ENCODE measurements around the gene SPDYE5.

Gene SPDYE5

DNA sequence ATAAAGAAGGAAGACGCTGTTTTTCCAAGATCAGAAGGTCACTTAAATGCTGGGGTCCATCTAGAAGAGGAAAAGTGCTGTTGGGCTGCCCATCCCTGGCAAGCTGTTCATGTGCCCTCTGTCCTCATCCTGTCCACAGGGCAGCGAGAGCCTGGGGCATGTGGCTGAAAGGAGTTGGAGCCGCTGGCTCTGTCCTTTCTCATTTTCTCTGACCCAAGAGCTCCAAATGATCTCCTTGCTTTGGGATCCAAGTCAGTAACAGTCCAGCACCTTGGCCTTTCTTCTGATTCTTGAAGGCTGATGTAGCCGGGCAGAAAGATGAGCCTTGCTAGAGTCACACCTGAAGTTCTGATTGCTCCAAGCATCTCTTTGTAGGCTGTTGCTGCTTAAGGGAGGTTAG, 44.4 kb downstream of the SPDYE5 start:
- no peak for TF ChIP-seq FOXP2 (optimal IDR thresholded peaks at IDR 0.05; ENCODE audit: control extremely low read depth, extremely low read length, insufficient read depth)
- no peak for TF ChIP-seq POLR2AphosphoS5 (IDR thresholded peaks at IDR 0.05; ENCODE audit: borderline replicate concordance, low read depth, low read length)
- TF ChIP-seq EZH2 (IDR thresholded peaks at IDR 0.05): no peak
- Histone ChIP-seq H3K36me3 (ENCODE audit: insufficient read depth, low read length) (no peaks in the 10 kb centered on the region; the same call in 1 of the 2 replicates), H3K4me3 (no peak overlapping the region), H3K9ac (ENCODE audit: insufficient read length) (no peak overlapping the region), H3K27ac (no peak overlapping the region), H3K9me3 (ENCODE audit: low read depth, low read length) (no peaks in the 10 kb centered on the region)
- DNase-seq (ENCODE audit: low read depth, low spot score): no peak

DNA sequence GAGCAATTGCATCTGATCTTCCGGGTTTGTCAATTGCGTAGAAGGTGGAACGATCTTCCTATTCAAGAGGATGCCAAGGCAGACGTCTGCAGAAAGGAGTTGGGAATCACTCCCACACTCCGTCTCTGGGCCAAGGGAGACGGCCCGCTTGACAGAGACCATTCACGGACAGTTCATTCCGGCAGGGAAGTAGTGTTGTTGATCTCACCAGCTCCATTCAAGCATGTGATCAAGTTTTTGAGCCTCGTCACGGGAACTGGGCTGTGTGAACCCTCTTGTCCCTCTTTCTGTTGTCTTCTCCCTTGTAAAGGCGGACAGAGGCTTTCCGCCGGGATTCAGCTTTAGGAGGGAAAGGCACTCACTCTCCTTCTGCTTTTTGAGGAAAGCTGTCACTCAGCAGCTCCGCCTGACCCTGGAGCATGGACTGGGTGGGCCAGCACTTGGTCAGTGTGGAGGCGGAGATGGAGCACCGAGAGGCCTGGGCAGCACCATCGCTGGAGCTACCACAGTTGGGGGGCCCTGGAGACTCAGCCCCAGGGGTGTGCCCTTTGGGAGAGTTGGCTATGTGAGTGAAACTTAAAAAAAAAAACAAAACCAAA, 44.9 kb downstream of the SPDYE5 start:
- Histone ChIP-seq H3K36me3 (ENCODE audit: insufficient read depth, low read length) (no peaks in the 10 kb centered on the region; the same call in 1 of the 2 replicates), H3K27ac (no peak overlapping the region), H3K9ac (ENCODE audit: insufficient read length) (no peak overlapping the region), H3K9me3 (ENCODE audit: low read depth, low read length) (no peaks in the 10 kb centered on the region), H3K4me3 (no peak overlapping the region)
- DNase-seq (ENCODE audit: low read depth, low spot score): no peak
- TF ChIP-seq POLR2AphosphoS5 (IDR thresholded peaks at IDR 0.05; ENCODE audit: borderline replicate concordance, low read depth, low read length) (no peak), EZH2 (IDR thresholded peaks at IDR 0.05) (no peak), FOXP2 (optimal IDR thresholded peaks at IDR 0.05; ENCODE audit: control extremely low read depth, extremely low read length, insufficient read depth) (no peak)

DNA sequence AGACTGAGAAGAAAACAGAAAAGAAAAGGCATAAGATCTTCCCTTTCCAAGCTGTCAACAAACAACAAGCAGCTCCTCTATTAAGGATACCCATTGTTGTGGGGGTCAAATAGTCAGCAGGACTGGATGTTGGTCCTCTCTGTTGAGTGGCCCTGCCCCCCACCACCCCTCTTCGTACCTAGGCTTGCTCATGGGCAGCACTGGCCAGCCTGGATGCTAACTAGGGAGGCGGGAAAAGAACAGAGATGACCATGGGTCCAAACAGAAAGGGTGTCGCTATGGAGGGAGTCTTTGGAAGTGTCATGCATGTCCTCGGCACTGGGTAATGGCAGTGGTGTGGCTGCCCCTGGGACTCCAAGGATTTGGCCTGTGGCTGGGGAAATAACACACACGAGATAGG, 45.6 kb downstream of the SPDYE5 start:
- no peak for TF ChIP-seq EZH2 (IDR thresholded peaks at IDR 0.05)
- Histone ChIP-seq H3K9me3 (ENCODE audit: low read depth, low read length) (no peaks in the 10 kb centered on the region), H3K36me3 (ENCODE audit: insufficient read depth, low read length) (no peaks in the 10 kb centered on the region; the same call in 1 of the 2 replicates), H3K4me3 (no peak overlapping the region), H3K27ac (no peak overlapping the region), H3K9ac (ENCODE audit: insufficient read length) (no peak overlapping the region)
- no peak for DNase-seq (ENCODE audit: low read depth, low spot score)

DNA sequence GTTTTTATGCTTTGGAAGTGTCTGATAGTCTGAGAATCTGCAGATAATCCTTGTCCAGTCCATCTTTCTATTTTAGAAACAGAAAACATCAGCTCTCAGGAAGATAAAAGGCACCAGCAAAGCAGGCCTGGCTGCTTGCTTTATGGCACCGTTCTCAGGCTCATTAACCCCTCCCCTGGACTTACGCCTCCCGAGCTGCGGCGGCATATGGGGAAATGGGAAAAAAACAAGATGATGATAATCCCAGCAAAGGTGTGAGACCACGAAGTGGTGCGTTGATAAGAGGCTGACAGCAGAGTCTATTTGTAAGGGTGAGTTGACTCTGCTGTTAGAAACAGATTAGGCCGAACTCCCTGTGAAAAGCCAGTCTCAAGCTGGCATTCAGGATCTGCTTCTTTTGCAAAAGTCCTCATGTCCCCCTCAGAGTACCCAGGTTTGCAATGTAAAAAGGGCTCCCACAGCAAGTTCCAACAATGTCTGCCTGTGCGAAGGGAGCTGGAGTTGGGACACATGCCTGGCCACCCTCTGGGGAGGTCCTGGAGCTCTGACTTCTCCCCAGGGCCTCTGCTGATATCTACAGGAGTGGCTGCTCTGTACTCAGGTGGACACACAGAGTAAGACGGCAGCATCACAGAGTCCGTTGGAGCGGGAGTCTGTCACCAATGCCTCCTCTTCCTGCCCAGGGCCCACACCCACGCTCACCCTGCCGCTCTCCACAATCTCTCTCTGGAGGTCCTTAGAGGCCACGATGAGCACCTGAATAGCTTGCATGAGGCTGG, 54.3 kb downstream of the SPDYE5 start:
- Histone ChIP-seq H3K27ac (no peak overlapping the region), H3K36me3 (ENCODE audit: insufficient read depth, low read length) (no peaks in the 10 kb centered on the region; the same call in 1 of the 2 replicates)

More for the DNA sequence above, 54.3 kb downstream of the SPDYE5 start:
- DNase-seq (ENCODE audit: low read depth, low spot score): no peak
- H3K9me3 ChIP-seq (ENCODE audit: low read depth, low read length): no peaks in the 10 kb centered on the region
- TF ChIP-seq POLR2AphosphoS5 (IDR thresholded peaks at IDR 0.05; ENCODE audit: borderline replicate concordance, low read depth, low read length): no peak
- TF ChIP-seq FOXP2 (optimal IDR thresholded peaks at IDR 0.05; ENCODE audit: control extremely low read depth, extremely low read length, insufficient read depth): no peak
- no peak for TF ChIP-seq EZH2 (IDR thresholded peaks at IDR 0.05)
- H3K4me3 ChIP-seq: no peak overlapping the region
- H3K9ac ChIP-seq (ENCODE audit: insufficient read length): no peak overlapping the region
